PC-9 (cell line): ENCODE results near the gene GLTPD2. TPM values are rescaled to one million over a fixed set of nuclear protein-coding genes. Genes with fewer than 3 reads are reported as not detected.

Experiments used
- BruUV-seq: library from RNA; stranded (reverse); fragments of 400-500 nt; replicated peaks from 2 replicates; lab custom pipeline; 2021; lab: Mats Ljungman, UMichigan
- CTCF ChIA-PET: fragments of 300-600 bp; sonication (Branson Sonifier 250); formaldehyde crosslinking; loops from one replicate; lab custom pipeline; 2022; ENCODE audit warnings: antibody characterized with exemption; lab: Charles Lee
- POLR2A ChIA-PET: fragments of 300-600 bp; sonication (Branson Sonifier 250); formaldehyde crosslinking; loops from one replicate; lab custom pipeline; 2022; ENCODE audit warnings: antibody characterized with exemption; ENCODE audit not compliant: unreplicated experiment; lab: Charles Lee
- DNase-seq, 2 experiments: peaks; one replicate each; pipeline versions ENCODE4 v3.0.0 to v3.0.0-alpha.2; 2015 to 2022; ENCODE audit warnings: mixed read lengths in 1 of 2
- H2AFZ ChIP-seq: fragments of 200-600 bp; sonication (generic); 2 replicates; pipeline ENCODE4 v1.8.1; 2017; ENCODE audit warnings: antibody characterized with exemption
- H3F3A ChIP-seq: fragments of 200-600 bp; sonication (generic); 2 replicates; pipeline ENCODE4 v1.8.1; 2017; ENCODE audit warnings: antibody characterized with exemption, mild to moderate bottlenecking, low read depth; ENCODE audit not compliant: insufficient read depth
- H3K27ac ChIP-seq: fragments of 200-600 bp; sonication (generic); 2 replicates; pipeline ENCODE4 v1.6.1; 2016; ENCODE audit warnings: mixed run types
- H3K27me3 ChIP-seq: fragments of 200-600 bp; sonication (generic); 2 replicates; pipeline ENCODE4 v1.6.1; 2016; ENCODE audit warnings: low read depth, mixed run types; ENCODE audit not compliant: insufficient read depth
- H3K36me3 ChIP-seq: fragments of 200-600 bp; sonication (generic); 2 replicates; pipeline ENCODE4 v1.6.1; 2016; ENCODE audit warnings: low read depth, mixed run types
- H3K4me1 ChIP-seq: fragments of 200-600 bp; sonication (generic); replicated peaks from 2 replicates; pipeline ENCODE4 v1.6.1; 2016; ENCODE audit warnings: mixed run types; ENCODE audit not compliant: insufficient read depth
- H3K4me2 ChIP-seq: fragments of 200-600 bp; sonication (generic); 2 replicates; pipeline ENCODE4 v1.6.1; 2017; ENCODE audit warnings: mixed run types
- H3K4me3 ChIP-seq: fragments of 200-600 bp; sonication (generic); 2 replicates; pipeline ENCODE4 v1.6.1; 2016; ENCODE audit warnings: mixed run types
- H3K79me2 ChIP-seq: fragments of 200-600 bp; sonication (generic); 2 replicates; pipeline ENCODE4 v1.6.1; 2017; ENCODE audit warnings: low read depth, mixed run types
- H3K9me2 ChIP-seq: fragments of 200-600 bp; sonication (generic); 2 replicates; pipeline ENCODE4 v1.8.1; 2017; ENCODE audit warnings: mild to moderate bottlenecking; ENCODE audit not compliant: insufficient read depth
- H3K9me3 ChIP-seq: fragments of 200-600 bp; sonication (generic); 2 replicates; pipeline ENCODE4 v1.8.1; 2016; ENCODE audit warnings: low read depth; ENCODE audit not compliant: insufficient read depth
- H4K20me1 ChIP-seq: fragments of 200-600 bp; sonication (generic); 2 replicates; pipeline ENCODE4 v1.8.1; 2017; ENCODE audit not compliant: insufficient read depth
- EZH2 ChIP-seq: fragments of 200-600 bp; sonication (generic); IDR thresholded peaks from 2 replicates; pipeline ENCODE4 v1.8.0; 2017; ENCODE audit warnings: antibody characterized with exemption, low read depth
- intact Hi-C: fragments of 100-400 bp; cut with micrococcal nuclease; formaldehyde crosslinking; loops from one replicate; pipeline ENCODE4 v1.10.0; 2022; ENCODE audit not compliant: unreplicated experiment
- total RNA-seq: library from RNA; stranded (reverse); gene quantifications from 2 replicates; pipeline ENCODE4 v1.2.3, GENCODE V29; 2021
- TF ChIP-seq, protein P1 (sequence below): fragments of 200-600 bp; sonication (generic); conservative IDR thresholded peaks from 2 replicates; pipeline ENCODE4 v1.6.1; 2017; ENCODE audit warnings: mixed run types, antibody characterized with exemption, mild to moderate bottlenecking, moderate library complexity

GLTPD2 gene
- total RNA-seq, 1 experiment from 2014 or later, result not detected

DNA sequence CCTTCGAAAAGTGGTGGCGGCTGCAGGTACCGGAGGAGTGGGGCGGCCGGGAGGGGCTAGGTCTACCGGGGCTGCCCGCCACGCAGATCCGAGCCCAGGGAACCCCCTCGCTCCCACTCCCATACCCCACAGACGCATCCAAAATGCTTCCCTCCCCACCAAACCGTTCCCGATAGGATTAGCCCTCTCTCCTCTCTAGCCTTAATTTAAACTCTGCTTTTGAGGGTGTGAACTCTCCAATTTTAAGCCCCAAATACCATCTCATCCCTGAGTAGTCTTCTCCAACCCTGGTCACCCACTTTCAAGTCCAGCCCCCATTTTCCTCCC is 48.8 kb upstream of the GLTPD2 start:
- no peaks in the 10 kb centered on the region for H3K79me2 ChIP-seq
- CTCF ChIA-PET, result no interaction called here
- intact Hi-C loops, result no loop called here
- no peaks in the 10 kb centered on the region for H3K9me2 ChIP-seq
- peak overlapping the region; percentile 96; the same call in 1 of the 2 replicates for H2AFZ ChIP-seq
- POLR2A ChIA-PET, result no interaction called here
- peaks cover 12% of the 10 kb centered on the region; the same call in 1 of the 2 replicates for H3K4me1 ChIP-seq
- no TSS peak for BruUV-seq
- peak overlapping the region; percentile 87 for H3K4me2 ChIP-seq
- no peak overlapping the region for H3K27ac ChIP-seq
- H3K4me3 ChIP-seq, result peak overlapping the region; percentile 95; the same call in 1 of the 2 replicates
- peaks cover 8% of the 10 kb centered on the region for H3F3A ChIP-seq
- 0 out of 2 replicates have a peak, but pooled peaks cover 6% of the 10 kb centered on the region for H3K27me3 ChIP-seq
- DNase-seq, result no peak
- H3K36me3 ChIP-seq, result no peaks in the 10 kb centered on the region
- no peaks in the 10 kb centered on the region for H4K20me1 ChIP-seq
- H3K9me3 ChIP-seq, result no peaks in the 10 kb centered on the region
- TF ChIP-seq EZH2, result no peak
- TF ChIP-seq, protein P1, sequence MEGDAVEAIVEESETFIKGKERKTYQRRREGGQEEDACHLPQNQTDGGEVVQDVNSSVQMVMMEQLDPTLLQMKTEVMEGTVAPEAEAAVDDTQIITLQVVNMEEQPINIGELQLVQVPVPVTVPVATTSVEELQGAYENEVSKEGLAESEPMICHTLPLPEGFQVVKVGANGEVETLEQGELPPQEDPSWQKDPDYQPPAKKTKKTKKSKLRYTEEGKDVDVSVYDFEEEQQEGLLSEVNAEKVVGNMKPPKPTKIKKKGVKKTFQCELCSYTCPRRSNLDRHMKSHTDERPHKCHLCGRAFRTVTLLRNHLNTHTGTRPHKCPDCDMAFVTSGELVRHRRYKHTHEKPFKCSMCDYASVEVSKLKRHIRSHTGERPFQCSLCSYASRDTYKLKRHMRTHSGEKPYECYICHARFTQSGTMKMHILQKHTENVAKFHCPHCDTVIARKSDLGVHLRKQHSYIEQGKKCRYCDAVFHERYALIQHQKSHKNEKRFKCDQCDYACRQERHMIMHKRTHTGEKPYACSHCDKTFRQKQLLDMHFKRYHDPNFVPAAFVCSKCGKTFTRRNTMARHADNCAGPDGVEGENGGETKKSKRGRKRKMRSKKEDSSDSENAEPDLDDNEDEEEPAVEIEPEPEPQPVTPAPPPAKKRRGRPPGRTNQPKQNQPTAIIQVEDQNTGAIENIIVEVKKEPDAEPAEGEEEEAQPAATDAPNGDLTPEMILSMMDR, result no peak

DNA sequence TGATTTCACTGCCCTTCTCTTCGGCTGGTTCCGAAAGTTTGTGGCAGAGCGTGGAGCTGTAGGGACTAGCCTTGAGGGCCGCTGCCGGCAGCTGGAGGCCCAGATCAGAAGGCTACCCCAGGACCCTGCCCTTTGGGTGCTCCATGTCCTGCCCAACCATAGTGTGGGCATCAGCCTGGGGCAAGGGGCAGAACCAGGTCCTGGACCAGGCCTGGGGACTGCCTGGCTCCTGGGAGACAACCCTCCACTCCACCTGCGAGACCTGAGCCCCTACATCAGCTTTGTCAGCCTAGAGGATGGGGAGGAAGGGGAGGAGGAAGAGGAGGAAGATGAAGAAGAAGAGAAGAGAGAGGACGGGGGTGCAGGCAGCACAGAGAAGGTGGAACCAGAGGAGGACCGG is 48.2 kb upstream of the GLTPD2 start:
- H3K27ac ChIP-seq, result no peak overlapping the region
- DNase-seq, result no peak
- BruUV-seq, result no TSS peak
- H3K4me3 ChIP-seq, result no peak overlapping the region
- no peaks in the 10 kb centered on the region for H3K9me3 ChIP-seq
- no peaks in the 10 kb centered on the region for H4K20me1 ChIP-seq
- H3F3A ChIP-seq, result peaks cover 8% of the 10 kb centered on the region
- intact Hi-C loops, result no loop called here
- no peak for TF ChIP-seq EZH2
- TF ChIP-seq, protein P1, result no peak
- H3K4me2 ChIP-seq, result peak overlapping the region; percentile 87
- CTCF ChIA-PET, result no interaction called here
- H2AFZ ChIP-seq, result no peak overlapping the region
- H3K9me2 ChIP-seq, result no peaks in the 10 kb centered on the region
- 0 out of 2 replicates have a peak, but pooled peaks cover 6% of the 10 kb centered on the region for H3K27me3 ChIP-seq
- no peaks in the 10 kb centered on the region for H3K36me3 ChIP-seq
- POLR2A ChIA-PET, result interaction anchor here (0.7 kb wide), 1 partner anchor 179 kb away, joined by 5 read pairs; no protein-coding TSS in a partner anchor
- H3K4me1 ChIP-seq, result peaks cover 12% of the 10 kb centered on the region; the same call in 1 of the 2 replicates
- H3K79me2 ChIP-seq, result no peaks in the 10 kb centered on the region

DNA sequence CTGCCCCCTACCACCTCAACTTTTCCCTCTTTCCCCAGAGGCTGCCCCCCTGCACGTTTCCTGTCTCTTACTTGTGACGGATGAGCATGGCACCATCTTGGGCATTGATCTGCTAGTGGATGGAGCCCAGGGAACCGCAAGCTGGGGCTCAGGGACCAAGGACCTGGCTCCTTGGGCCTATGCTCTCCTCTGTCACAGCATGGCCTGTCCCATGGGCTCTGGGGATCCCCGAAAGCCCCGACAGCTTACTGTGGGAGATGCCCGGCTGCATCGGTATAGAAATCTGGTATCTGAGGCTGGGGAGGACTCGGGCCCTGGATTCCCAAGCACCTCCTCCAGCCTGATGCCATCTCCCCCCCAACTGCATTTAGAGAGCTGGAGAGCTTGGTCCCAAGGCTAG is 47.2 kb upstream of the GLTPD2 start:
- CTCF ChIA-PET, result no interaction called here
- no peak overlapping the region for H3K4me2 ChIP-seq
- POLR2A ChIA-PET, result interaction anchor here (0.7 kb wide), 1 partner anchor 12 kb away, joined by 3 read pairs; no protein-coding TSS in a partner anchor
- no peaks in the 10 kb centered on the region for H4K20me1 ChIP-seq
- peaks cover 12% of the 10 kb centered on the region; the same call in 1 of the 2 replicates for H3K4me1 ChIP-seq
- no peak overlapping the region for H2AFZ ChIP-seq
- no TSS peak for BruUV-seq
- H3K79me2 ChIP-seq, result no peaks in the 10 kb centered on the region
- H3K27me3 ChIP-seq, result 0 out of 2 replicates have a peak, but pooled peaks cover 6% of the 10 kb centered on the region
- no peaks in the 10 kb centered on the region for H3K36me3 ChIP-seq
- no peak overlapping the region for H3K27ac ChIP-seq
- no peak for DNase-seq
- H3K9me2 ChIP-seq, result no peaks in the 10 kb centered on the region
- no peak overlapping the region for H3K4me3 ChIP-seq
- no peaks in the 10 kb centered on the region for H3K9me3 ChIP-seq
- intact Hi-C loops, result no loop called here
- no peak for TF ChIP-seq EZH2
- TF ChIP-seq, protein P1, result no peak
- H3F3A ChIP-seq, result peaks cover 8% of the 10 kb centered on the region
